HEK293 (cell line): ENCODE measurements around the gene ZNF564.

ENCODE experiments used
- CTCF ChIA-PET: fragments of 350-600 bp; formaldehyde crosslinking; extraction: SDS; loops from one replicate; lab custom pipeline; 2021; ENCODE audit warnings: antibody characterized with exemption; lab: Yijun Ruan, JAX
- POLR2A ChIA-PET: fragments of 300-600 bp; formaldehyde crosslinking; extraction: SDS; loops from one replicate; lab custom pipeline; 2020; ENCODE audit warnings: antibody characterized with exemption, inconsistent platforms; lab: Yijun Ruan, JAX
- H3K27ac ChIP-seq: fragments of 200-500 bp; sonication (Bioruptor generic); 2 replicates; pipeline ENCODE4 v1.5.1; 2014; ENCODE audit warnings: low read depth, low read length, control low read depth, inconsistent platforms; ENCODE audit errors: extremely low read depth
- H3K36me3 ChIP-seq, 2 experiments: fragments of 200-500 bp in 1 of 2; sonication (Bioruptor generic) in 1 of 2; 1 replicate in 1 of 2; 2 replicates in 1 of 2; pipeline ENCODE4 v1.5.1; 2014 to 2017; ENCODE audit warnings: inconsistent platforms in 2 of 2, low read length in 2 of 2; ENCODE audit not compliant: control insufficient read depth in 2 of 2, insufficient read depth in 1 of 2
- H3K4me1 ChIP-seq: fragments of 200-500 bp; sonication (Bioruptor generic); 2 replicates; pipeline ENCODE4 v1.5.1; 2014; ENCODE audit warnings: mild to moderate bottlenecking, low read length, inconsistent platforms; ENCODE audit not compliant: control insufficient read depth, insufficient read depth
- H3K4me3 ChIP-seq: 2 replicates; pipeline ENCODE4 v1.5.1; 2011; ENCODE audit warnings: low read depth, mild to moderate bottlenecking, control low read depth, low read length, moderate library complexity
- H3K9me3 ChIP-seq: fragments of 200-500 bp; sonication (Bioruptor generic); 2 replicates; pipeline ENCODE4 v1.5.1; 2014; ENCODE audit warnings: low read depth, low read length, inconsistent platforms; ENCODE audit not compliant: control insufficient read depth, insufficient read depth
- BCL11B ChIP-seq: fragments of 450-650 bp; formaldehyde crosslinking; IDR thresholded peaks from 2 replicates; pipeline ENCODE4 v1.5.1; 2016; ENCODE audit warnings: low read depth, missing biosample characterization, missing genetic modification characterization
- GFI1B ChIP-seq: fragments of 450-650 bp; formaldehyde crosslinking; IDR thresholded peaks from 2 replicates; pipeline ENCODE4 v1.5.1; 2016; ENCODE audit warnings: missing biosample characterization, missing genetic modification characterization
- PBX3 ChIP-seq: sonication (generic); formaldehyde crosslinking; IDR thresholded peaks from 2 replicates; pipeline ENCODE4 v1.8.1; 2022; ENCODE audit warnings: mild to moderate bottlenecking, moderate library complexity, missing genetic modification reagents
- PRDM10 ChIP-seq: fragments of 450-650 bp; formaldehyde crosslinking; IDR thresholded peaks from 2 replicates; pipeline ENCODE4 v1.5.1; 2016; ENCODE audit warnings: missing biosample characterization, missing genetic modification characterization
- SCRT1 ChIP-seq: fragments of 450-650 bp; formaldehyde crosslinking; IDR thresholded peaks from 2 replicates; pipeline ENCODE4 v1.5.1; 2016; ENCODE audit warnings: missing biosample characterization, missing genetic modification characterization, borderline replicate concordance
- SETDB1 ChIP-seq: IDR thresholded peaks from one replicate; pipeline ENCODE4 v1.6.1; 2017; ENCODE audit warnings: mild to moderate bottlenecking, low read length, moderate library complexity, mixed read lengths; ENCODE audit not compliant: insufficient read length
- ZFP37 ChIP-seq: fragments of 450-650 bp; formaldehyde crosslinking; IDR thresholded peaks from 2 replicates; pipeline ENCODE4 v1.5.1; 2016; ENCODE audit warnings: missing biosample characterization, missing genetic modification characterization
- ZNF174 ChIP-seq: fragments of 450-650 bp; formaldehyde crosslinking; IDR thresholded peaks from 2 replicates; pipeline ENCODE4 v1.5.0; 2017; ENCODE audit warnings: missing biosample characterization, mild to moderate bottlenecking, missing genetic modification characterization
- ZNF175 ChIP-seq: fragments of 450-650 bp; formaldehyde crosslinking; IDR thresholded peaks from 2 replicates; pipeline ENCODE4 v1.5.1; 2016; ENCODE audit warnings: missing biosample characterization, missing genetic modification characterization
- ZNF184 ChIP-seq: fragments of 450-650 bp; IDR thresholded peaks from 2 replicates; pipeline ENCODE4 v1.5.1; 2018; ENCODE audit warnings: missing biosample characterization, mild to moderate bottlenecking, missing genetic modification characterization
- ZNF214 ChIP-seq: fragments of 450-650 bp; formaldehyde crosslinking; IDR thresholded peaks from 2 replicates; pipeline ENCODE4 v1.5.1; 2017; ENCODE audit warnings: missing biosample characterization, mild to moderate bottlenecking, missing genetic modification characterization, borderline replicate concordance
- ZNF423 ChIP-seq: fragments of 450-650 bp; formaldehyde crosslinking; IDR thresholded peaks from 2 replicates; pipeline ENCODE4 v1.5.1; 2016; ENCODE audit warnings: missing biosample characterization, missing genetic modification characterization
- ZNF560 ChIP-seq: fragments of 450-650 bp; formaldehyde crosslinking; IDR thresholded peaks from 2 replicates; pipeline ENCODE4 v1.5.1; 2017; ENCODE audit warnings: missing biosample characterization, missing genetic modification characterization, borderline replicate concordance
- ZNF561 ChIP-seq: fragments of 450-650 bp; IDR thresholded peaks from 2 replicates; pipeline ENCODE4 v1.5.1; 2018; ENCODE audit warnings: missing biosample characterization, missing genetic modification characterization, borderline replicate concordance
- ZNF610 ChIP-seq: fragments of 450-650 bp; formaldehyde crosslinking; IDR thresholded peaks from 2 replicates; pipeline ENCODE4 v1.5.1; 2016; ENCODE audit warnings: missing biosample characterization, missing genetic modification characterization, borderline replicate concordance
- ZNF629 ChIP-seq: fragments of 450-650 bp; formaldehyde crosslinking; IDR thresholded peaks from 2 replicates; pipeline ENCODE4 v1.5.1; 2017; ENCODE audit warnings: missing biosample characterization, missing genetic modification characterization
- ZNF654 ChIP-seq: fragments of 450-650 bp; formaldehyde crosslinking; IDR thresholded peaks from 2 replicates; pipeline ENCODE4 v1.5.1; 2016; ENCODE audit warnings: low read depth, missing biosample characterization, missing genetic modification characterization
- ZNF837 ChIP-seq: fragments of 450-650 bp; formaldehyde crosslinking; IDR thresholded peaks from 2 replicates; pipeline ENCODE4 v1.5.1; 2016; ENCODE audit warnings: missing biosample characterization, missing genetic modification characterization
- ZSCAN16 ChIP-seq: fragments of 450-650 bp; formaldehyde crosslinking; IDR thresholded peaks from 2 replicates; pipeline ENCODE4 v1.5.1; 2016; ENCODE audit warnings: missing biosample characterization, missing genetic modification characterization
- TF ChIP-seq, protein P1 (sequence below): fragments of 450-650 bp; formaldehyde crosslinking; IDR thresholded peaks from 2 replicates; pipeline ENCODE4 v1.5.1; 2016; ENCODE audit warnings: missing biosample characterization, missing genetic modification characterization
- TF ChIP-seq, protein P2 (sequence below): fragments of 450-650 bp; formaldehyde crosslinking; IDR thresholded peaks from 2 replicates; pipeline ENCODE4 v1.5.1; 2017; ENCODE audit warnings: missing biosample characterization, mild to moderate bottlenecking, missing genetic modification characterization, moderate library complexity

Gene ZNF564

GRCh38 chr19:12546903-12547302 is 4.4 kb downstream of the ZNF564 start (continued):
- TF ChIP-seq ZNF174 (tag by site-specific recombination) = no peak
- no peak for TF ChIP-seq ZNF175 (tag by site-specific recombination)
- no peak for TF ChIP-seq ZNF560

- TF ChIP-seq ZNF654 (tag by site-specific recombination) (no peak), ZNF184 (tag by site-specific recombination) (no peak), ZNF837 (tag by site-specific recombination) (no peak), PRDM10 (tag by site-specific recombination) (no peak), PBX3 (no peak), BCL11B (tag by site-specific recombination) (no peak)
- Histone ChIP-seq H3K27ac (no peak overlapping the region), H3K9me3 (no peaks in the 10 kb centered on the region), H3K4me1 (no peaks in the 10 kb centered on the region), H3K4me3 (no peak overlapping the region), H3K36me3 (peaks cover 0 to 37% of the 10 kb centered on the region in 2 experiments)
- POLR2A ChIA-PET = no interaction called here
- CTCF ChIA-PET = no interaction called here
Observed at GRCh38 chr19:12546068-12546467, 5.2 kb downstream of the ZNF564 start.

GRCh38 chr19:12545267-12545666 is 6.0 kb downstream of the ZNF564 start:
- H3K4me3 ChIP-seq = no peak overlapping the region
- POLR2A ChIA-PET = no interaction called here
- no peak overlapping the region for H3K27ac ChIP-seq
- TF ChIP-seq ZFP37 (tag by site-specific recombination) (no peak), ZNF214 (tag by site-specific recombination) (no peak), ZNF423 (tag by site-specific recombination) (no peak), ZNF561 (tag by site-specific recombination) (no peak), ZSCAN16 (no peak), ZNF629 (tag by site-specific recombination) (no peak), SCRT1 (tag by site-specific recombination) (no peak), ZNF610 (tag by site-specific recombination) (no peak), GFI1B (tag by site-specific recombination) (no peak), SETDB1 (no peak)
- TF ChIP-seq, protein P1, sequence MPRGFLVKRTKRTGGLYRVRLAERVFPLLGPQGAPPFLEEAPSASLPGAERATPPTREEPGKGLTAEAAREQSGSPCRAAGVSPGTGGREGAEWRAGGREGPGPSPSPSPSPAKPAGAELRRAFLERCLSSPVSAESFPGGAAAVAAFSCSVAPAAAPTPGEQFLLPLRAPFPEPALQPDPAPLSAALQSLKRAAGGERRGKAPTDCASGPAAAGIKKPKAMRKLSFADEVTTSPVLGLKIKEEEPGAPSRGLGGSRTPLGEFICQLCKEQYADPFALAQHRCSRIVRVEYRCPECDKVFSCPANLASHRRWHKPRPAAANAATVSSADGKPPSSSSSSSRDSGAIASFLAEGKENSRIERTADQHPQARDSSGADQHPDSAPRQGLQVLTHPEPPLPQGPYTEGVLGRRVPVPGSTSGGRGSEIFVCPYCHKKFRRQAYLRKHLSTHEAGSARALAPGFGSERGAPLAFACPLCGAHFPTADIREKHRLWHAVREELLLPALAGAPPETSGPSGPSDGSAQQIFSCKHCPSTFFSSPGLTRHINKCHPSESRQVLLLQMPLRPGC = no peak
- TF ChIP-seq, protein P2, sequence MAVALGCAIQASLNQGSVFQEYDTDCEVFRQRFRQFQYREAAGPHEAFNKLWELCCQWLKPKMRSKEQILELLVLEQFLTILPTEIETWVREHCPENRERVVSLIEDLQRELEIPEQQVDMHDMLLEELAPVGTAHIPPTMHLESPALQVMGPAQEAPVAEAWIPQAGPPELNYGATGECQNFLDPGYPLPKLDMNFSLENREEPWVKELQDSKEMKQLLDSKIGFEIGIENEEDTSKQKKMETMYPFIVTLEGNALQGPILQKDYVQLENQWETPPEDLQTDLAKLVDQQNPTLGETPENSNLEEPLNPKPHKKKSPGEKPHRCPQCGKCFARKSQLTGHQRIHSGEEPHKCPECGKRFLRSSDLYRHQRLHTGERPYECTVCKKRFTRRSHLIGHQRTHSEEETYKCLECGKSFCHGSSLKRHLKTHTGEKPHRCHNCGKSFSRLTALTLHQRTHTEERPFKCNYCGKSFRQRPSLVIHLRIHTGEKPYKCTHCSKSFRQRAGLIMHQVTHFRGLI (tag by site-specific recombination) = no peak
- TF ChIP-seq, all 188 proteins: peak for 0
- peaks cover 0 to 40% of the 10 kb centered on the region in 2 experiments for H3K36me3 ChIP-seq
- CTCF ChIA-PET = interaction anchor here (0.7 kb wide), 1 partner anchor 18 kb away, joined by 3 read pairs; no protein-coding TSS in a partner anchor
- no peaks in the 10 kb centered on the region for H3K9me3 ChIP-seq
- H3K4me1 ChIP-seq = no peaks in the 10 kb centered on the region
